ENCODE measurements around the gene TSPAN9. TPM values are rescaled to one million over a fixed set of nuclear protein-coding genes. Genes with fewer than 3 reads are reported as not detected.

TSPAN9 gene
- total RNA-seq, 2 experiments from 2014 or later: 0.07 TPM; not detected in 1

- ATAC-seq (no peak), DNase-seq (no peak)
- no peak overlapping the region for H3K27ac Mint-ChIP-seq
- ChIA-PET CTCF (no interaction called here), POLR2A (no interaction called here)
- H3K27me3 Mint-ChIP-seq: peaks cover 20% of the 10 kb centered on the region
- no peak overlapping the region for H3K4me3 Mint-ChIP-seq
- intact Hi-C loops (cut with micrococcal nuclease): no loop called here
- H3K4me1 Mint-ChIP-seq (ENCODE audit: low read depth): no peaks in the 10 kb centered on the region
- H3K36me3 Mint-ChIP-seq (ENCODE audit: low read depth): no peaks in the 10 kb centered on the region
- no peaks in the 10 kb centered on the region for H3K9me3 Mint-ChIP-seq
- no peak for TF ChIP-seq CTCF (IDR thresholded peaks at IDR 0.05)
These were observed 65.2 kb downstream of the TSPAN9 start for GRCh38 chr12:3142386-3142785.

GRCh38 chr12:3144495-3144894 lies 67.3 kb downstream of the TSPAN9 start:
- Mint-ChIP-seq H3K9me3 (no peaks in the 10 kb centered on the region), H3K36me3 (ENCODE audit: low read depth) (no peaks in the 10 kb centered on the region), H3K27me3 (peaks cover 26% of the 10 kb centered on the region), H3K27ac (no peak overlapping the region), H3K4me1 (ENCODE audit: low read depth) (no peaks in the 10 kb centered on the region), H3K4me3 (no peak overlapping the region)
- ATAC-seq (no peak), DNase-seq (no peak)
- ChIA-PET CTCF (interaction anchor here (1.1 to 2.4 kb wide), 2 partner anchors 8 to 131 kb away, joined by 3 to 11 read pairs; no protein-coding TSS in a partner anchor), POLR2A (no interaction called here)
- intact Hi-C loops (cut with micrococcal nuclease): no loop called here
- no peak for TF ChIP-seq CTCF (IDR thresholded peaks at IDR 0.05)

- DNase-seq (no peak), ATAC-seq (no peak)
- POLR2A ChIA-PET: no interaction called here
- H3K9me3 Mint-ChIP-seq: no peaks in the 10 kb centered on the region
- CTCF ChIA-PET: interaction anchor here (1.1 to 2.4 kb wide), 2 partner anchors 9 to 130 kb away, joined by 3 to 11 read pairs; no protein-coding TSS in a partner anchor
- no peaks in the 10 kb centered on the region for H3K4me1 Mint-ChIP-seq (ENCODE audit: low read depth)
- no peak overlapping the region for H3K27ac Mint-ChIP-seq
- peaks cover 26% of the 10 kb centered on the region for H3K27me3 Mint-ChIP-seq
- TF ChIP-seq CTCF (IDR thresholded peaks at IDR 0.05): no peak
- no peaks in the 10 kb centered on the region for H3K36me3 Mint-ChIP-seq (ENCODE audit: low read depth)
- H3K4me3 Mint-ChIP-seq: no peak overlapping the region
- intact Hi-C loops (cut with micrococcal nuclease): no loop called here
These were observed 67.9 kb downstream of the TSPAN9 start for GRCh38 chr12:3145033-3145432.

- intact Hi-C loops (cut with micrococcal nuclease): no loop called here
- ATAC-seq (no peak), DNase-seq (no peak)
- H3K4me1 Mint-ChIP-seq (ENCODE audit: low read depth): no peaks in the 10 kb centered on the region
- no peak overlapping the region for H3K27ac Mint-ChIP-seq
- peaks cover 26% of the 10 kb centered on the region for H3K27me3 Mint-ChIP-seq
- no peak overlapping the region for H3K4me3 Mint-ChIP-seq
- H3K36me3 Mint-ChIP-seq (ENCODE audit: low read depth): no peaks in the 10 kb centered on the region
- ChIA-PET POLR2A (no interaction called here), CTCF (interaction anchor here (2.4 kb wide), 1 partner anchor 10 kb away, joined by 11 read pairs; no protein-coding TSS in a partner anchor)
- no peak for TF ChIP-seq CTCF (IDR thresholded peaks at IDR 0.05)
- H3K9me3 Mint-ChIP-seq: no peaks in the 10 kb centered on the region
These were observed 68.5 kb downstream of the TSPAN9 start for GRCh38 chr12:3145546-3146310.

- no peak overlapping the region for H3K4me3 Mint-ChIP-seq
- no peak overlapping the region for H3K27ac Mint-ChIP-seq
- ChIA-PET CTCF (no interaction called here), POLR2A (no interaction called here)
- DNase-seq: no peak
- intact Hi-C loops (cut with micrococcal nuclease): no loop called here
- H3K36me3 Mint-ChIP-seq (ENCODE audit: low read depth): no peaks in the 10 kb centered on the region
- TF ChIP-seq CTCF (IDR thresholded peaks at IDR 0.05): no peak
- no peaks in the 10 kb centered on the region for H3K4me1 Mint-ChIP-seq (ENCODE audit: low read depth)
- H3K27me3 Mint-ChIP-seq: peaks cover 30% of the 10 kb centered on the region
- no peaks in the 10 kb centered on the region for H3K9me3 Mint-ChIP-seq
- ATAC-seq: no peak
These were observed 70.1 kb downstream of the TSPAN9 start for GRCh38 chr12:3147260-3147659.
